HG03139 (cell line): Measurements from ENCODE around the gene POLR3K.

Source experiments
- ATAC-seq: cut with Tn5 transposase; IDR thresholded peaks from one replicate; pipeline ENCODE4 v1.9.1; 2021; ENCODE audit not compliant: unreplicated experiment

Gene POLR3K

DNA sequence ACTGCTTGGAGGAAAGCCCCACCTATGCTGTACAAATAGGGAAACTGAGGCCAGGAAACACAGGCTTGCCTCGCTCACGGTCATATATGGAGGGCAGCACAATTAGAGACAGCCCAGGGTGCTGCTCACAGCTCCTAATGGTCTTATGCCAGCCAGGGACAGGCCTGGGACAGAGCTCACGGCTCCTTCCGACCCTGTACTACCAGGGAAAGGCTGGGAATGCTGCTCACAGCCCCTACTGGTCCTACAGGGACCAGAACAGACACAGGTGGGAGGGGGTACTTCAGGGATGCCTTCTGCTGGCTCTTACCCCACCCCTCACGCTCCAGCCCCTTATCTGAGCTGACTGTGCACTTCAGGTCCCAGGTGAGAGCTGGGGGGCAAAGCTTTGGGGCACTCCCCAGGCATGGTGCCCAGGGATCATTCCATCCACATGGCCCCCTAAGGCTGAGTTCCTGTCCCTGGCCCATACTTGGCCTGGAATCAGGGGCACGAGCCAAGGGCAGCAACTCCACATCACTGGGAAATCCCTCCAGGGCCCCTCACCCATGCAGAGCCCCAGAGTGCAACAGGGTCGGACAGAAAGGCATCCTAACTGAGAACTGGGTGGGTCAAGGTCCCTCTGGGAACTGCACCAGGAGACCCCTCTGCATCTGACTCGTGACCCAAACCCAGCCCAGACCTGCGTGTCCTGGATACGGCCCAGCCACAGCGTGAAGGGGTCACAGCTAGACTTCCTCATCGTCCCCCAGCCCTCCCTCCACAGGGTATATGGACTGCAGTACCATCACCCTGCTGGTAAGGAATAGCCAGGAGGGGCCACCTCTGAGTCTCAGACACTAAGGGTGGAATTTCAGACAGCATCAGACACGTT is 13.1 kb upstream of the POLR3K start:
- no peak for ATAC-seq

DNA sequence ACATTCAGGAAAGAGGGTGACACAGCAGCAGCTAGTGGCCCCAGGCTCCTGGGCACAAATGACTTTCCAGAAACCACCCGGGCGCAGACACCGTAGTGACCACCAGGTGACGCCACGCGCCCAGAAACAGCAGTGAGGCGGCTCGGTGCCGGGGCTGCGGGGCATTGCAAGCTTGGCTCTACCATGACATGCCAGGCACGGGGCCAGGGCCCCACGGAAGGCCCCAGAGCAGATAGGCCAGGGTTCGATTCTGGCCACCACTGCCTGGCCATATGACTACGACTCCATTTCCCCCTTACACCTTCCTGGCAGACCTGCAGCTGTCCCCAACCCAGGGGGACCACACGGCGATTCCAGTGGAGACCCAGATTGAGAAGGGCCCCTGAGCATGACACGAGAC is 12.3 kb upstream of the POLR3K start:
- no peak for ATAC-seq

DNA sequence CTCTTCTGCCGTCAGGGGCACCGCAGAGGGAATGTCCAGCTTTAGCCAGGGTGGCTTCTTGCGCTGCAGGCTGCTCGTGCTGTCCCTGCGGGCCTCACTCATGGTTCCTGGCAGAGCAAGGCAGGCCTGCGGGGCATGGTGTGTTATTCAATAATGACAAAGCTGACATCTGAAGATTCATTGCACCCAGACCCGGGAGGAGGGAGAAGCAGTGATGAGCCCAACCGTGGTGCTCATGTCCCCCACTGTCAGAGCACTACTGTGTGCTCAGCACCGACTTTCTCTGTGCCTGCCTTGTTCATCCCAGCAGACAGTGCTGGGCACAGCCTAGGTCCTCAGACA is 11.5 kb upstream of the POLR3K start:
- ATAC-seq = no peak

DNA sequence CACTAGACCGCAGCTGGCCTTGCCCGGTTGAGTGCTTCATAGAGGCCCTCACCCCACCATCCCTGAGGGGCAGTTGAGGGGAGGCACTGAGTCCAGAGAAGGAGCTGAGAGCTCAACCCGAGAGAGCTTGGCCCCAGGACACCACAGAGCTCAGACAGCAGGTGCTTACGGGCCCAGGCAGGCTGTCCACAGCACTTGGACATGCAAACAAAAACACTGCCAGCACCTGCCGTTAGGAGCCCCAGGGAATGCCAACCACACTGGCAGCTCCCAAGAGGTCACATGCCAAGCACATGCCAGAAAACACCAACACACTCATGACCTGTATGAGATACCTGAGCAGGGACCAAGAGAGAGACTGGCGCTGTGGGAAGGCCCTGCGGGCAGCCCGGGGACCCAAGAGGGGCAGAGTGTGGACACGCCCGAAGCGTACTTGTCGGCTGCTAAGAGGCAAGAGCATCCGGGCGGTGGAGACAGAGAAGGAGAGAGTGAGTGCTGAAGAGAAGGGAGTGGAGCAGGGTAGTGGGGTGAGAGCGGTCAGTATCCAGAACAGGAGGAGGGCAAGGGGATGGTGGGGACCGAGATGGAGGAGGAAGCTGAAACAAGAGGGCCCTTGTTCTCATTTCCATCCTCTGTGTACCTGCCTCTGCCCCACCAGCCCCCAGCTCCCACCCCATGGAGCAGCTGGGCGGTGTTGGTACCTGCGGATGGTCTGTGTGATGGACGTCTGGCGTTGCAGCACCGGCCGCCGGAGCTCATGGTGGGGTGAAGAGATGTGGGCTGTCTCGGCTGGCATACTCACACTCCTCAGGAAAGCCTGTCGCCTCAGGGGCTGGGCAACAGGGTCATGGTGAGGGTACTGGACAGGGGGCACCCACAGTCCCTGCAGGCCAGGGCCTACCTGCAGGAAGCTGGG is 10.8 kb upstream of the POLR3K start:
- no peak for ATAC-seq

DNA sequence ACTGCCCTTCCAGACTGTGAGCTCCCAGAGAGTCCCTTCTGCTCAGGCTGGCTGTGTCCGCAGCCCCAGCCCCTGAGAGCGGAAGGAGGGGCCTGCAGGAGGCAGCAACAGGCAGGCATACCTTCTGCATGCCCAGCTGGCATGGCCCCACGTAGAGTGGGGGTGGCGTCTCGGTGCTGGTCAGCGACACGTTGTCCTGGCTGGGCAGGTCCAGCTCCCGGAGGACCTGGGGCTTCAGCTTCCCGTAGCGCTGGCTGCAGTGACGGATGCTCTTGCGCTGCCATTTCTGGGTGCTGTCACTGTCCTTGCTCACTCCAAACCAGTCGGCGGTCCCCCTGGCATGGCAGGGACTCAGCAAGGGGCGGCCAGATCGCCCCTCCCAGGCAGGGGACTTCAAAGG is 10.1 kb upstream of the POLR3K start:
- no peak for ATAC-seq

DNA sequence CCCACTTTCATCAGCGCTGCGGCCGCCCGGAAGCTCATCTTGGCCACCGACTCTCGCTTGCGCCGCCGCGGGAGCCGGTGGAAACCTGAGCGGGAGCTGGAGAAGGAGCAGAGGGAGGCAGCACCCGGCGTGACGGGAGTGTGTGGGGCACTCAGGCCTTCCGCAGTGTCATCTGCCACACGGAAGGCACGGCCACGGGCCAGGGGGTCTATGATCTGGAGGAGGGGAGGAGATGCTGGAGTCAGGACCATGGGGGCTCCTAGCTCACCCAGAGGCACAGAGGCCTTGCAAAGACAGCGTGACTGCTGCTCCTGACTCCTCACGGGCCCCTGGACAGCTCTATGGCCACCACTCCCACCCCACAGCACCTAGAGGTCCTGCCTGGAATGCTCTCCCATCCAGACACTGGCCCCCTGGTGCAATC is 9.6 kb upstream of the POLR3K start:
- no peak for ATAC-seq

DNA sequence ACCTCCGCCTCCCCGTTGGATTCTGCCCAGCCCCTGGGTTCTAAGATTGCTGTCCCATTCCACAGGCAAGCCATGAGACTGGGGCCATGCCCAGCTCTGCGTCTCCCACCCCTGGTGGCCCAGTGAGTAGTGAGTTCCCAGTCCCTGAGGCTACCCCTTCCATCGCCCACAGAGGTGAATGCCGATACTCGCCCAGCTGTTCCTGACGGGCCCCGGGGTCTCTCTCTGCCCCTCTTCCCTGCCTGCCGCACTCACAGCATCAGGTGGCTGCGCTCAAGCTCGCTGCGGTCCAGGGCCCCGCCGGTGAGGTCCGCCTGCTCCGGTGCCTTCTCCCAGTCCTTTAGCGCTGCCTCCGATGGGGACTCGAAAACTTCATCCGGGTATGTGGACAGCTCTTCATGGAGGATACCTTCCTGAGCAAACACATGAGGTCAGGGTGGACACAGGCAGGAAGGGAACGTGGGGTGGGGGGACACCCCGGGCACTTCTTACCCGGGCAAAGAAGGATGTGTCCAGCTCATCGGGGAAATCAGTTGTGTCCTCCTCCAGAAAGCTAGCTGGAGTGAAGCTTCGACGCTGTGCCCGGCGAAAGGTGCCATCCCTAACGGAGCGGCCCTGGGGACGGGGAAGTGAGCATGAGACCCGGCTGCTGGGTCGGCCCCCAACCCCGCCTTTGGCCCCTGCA is 9.0 kb upstream of the POLR3K start:
- ATAC-seq = no peak

DNA sequence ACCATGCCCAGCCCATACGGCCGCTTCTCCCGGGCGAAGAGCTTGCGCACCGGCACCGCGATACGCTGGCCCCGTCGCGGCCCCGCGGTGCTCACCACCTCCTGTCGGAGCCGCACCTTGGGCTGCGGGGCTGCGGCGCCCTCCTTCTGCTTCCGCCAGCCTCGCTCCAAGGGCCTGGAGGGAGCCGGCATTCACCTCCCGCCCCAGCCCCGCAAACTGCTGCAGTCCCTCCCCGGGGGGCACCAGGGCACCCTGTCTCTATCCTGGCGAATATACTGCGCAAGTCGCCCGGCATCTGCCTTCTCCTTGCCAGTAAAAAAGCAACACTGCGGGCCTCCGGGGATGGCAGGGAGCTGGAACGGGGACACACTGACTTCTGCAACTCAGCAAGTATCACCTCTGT is 8.5 kb upstream of the POLR3K start:
- ATAC-seq = no peak

DNA sequence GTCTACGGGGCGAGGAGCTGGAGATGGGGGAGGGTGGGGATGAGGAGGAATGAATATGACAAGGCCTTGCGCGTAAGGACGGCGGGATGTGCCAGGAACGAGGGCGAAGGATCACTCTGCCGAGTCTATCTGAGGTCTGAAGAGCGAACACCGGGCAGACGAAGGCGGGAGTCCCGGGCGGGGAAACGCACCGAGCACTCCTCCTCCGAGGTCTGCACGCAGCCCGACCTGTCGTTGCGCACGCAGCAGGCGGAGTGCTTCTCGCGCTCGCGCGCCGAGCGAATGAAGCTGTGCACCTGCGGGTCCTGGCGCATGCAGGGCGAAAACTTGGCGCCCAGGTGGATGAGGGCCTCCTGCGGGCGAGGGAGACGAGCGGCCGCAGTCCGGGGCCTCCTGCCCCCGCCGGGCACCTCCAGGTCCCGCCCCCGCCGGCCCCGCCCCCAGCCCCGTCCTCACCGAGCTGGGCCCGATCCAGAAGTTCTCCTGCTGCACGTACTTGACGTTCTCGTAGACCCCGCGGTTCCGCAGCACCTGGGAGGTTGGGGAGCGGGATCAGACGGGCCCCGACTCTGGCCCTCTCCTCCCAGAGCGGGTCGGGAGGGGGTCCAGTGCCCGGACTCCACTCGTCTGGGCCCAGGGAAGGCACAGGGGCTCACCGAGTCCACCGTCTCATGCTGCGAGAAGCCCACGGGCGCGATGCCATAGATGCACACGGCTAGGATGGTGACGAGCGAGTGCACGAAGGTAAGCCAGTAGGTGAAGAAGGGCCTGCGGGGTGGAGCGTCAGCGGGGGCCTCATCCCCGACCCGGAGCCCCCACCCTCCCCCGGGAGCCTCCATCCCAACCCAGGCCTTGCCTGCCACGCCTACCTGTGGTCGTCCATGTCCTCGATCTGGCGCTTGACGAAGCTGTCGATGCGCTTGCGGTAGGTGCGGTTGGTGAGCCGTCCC is 7.8 kb upstream of the POLR3K start:
- ATAC-seq = no peak

DNA sequence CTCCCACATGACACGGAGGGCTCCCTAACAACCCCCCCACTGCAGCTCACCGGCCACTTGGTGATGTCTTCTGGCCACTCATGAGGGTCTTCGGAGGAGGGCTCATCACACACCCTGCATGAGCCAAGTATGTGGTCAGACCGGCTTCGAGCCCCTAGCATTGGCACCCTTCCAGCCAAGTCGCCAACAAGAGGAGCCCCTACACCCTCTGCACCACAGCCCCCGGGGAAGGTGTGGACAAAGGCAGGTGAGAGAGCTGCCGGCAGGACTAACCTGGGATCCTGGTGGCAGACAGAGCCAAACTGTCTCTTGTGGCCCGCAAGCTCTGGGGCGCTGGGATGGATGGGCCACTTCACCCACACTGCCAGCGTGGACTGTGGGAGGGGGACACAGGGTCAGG is 6.8 kb upstream of the POLR3K start:
- no peak for ATAC-seq

DNA sequence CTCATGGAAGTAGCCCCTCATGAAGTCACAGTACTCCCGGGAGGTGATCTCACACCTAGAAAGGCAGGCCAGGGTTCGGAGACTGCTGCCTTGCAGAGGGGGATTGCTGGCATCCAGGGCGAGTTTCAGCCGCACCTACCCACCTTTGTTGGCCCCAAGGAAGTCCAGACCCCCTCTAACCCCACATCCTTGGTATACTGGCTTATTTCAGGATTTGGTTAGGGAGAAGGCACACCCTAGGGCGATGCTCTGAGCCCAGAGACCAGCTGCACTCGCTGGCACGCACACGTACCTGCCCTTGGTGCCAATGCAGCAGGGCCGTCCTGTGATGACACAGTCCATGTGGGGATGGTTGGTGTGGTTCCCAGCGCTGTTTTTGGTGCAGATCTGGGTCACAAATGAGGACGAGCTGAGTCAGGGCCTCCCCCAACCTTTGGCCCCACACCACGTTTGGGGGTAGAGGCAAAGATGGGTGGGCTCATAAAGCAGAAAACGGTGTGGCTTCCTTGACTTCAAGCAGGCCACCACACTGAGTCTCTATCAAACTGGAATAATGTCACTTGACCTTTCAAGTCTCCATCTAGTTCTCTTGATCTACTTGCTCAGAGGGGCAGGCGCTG is 6.1 kb upstream of the POLR3K start:
- no peak for ATAC-seq

DNA sequence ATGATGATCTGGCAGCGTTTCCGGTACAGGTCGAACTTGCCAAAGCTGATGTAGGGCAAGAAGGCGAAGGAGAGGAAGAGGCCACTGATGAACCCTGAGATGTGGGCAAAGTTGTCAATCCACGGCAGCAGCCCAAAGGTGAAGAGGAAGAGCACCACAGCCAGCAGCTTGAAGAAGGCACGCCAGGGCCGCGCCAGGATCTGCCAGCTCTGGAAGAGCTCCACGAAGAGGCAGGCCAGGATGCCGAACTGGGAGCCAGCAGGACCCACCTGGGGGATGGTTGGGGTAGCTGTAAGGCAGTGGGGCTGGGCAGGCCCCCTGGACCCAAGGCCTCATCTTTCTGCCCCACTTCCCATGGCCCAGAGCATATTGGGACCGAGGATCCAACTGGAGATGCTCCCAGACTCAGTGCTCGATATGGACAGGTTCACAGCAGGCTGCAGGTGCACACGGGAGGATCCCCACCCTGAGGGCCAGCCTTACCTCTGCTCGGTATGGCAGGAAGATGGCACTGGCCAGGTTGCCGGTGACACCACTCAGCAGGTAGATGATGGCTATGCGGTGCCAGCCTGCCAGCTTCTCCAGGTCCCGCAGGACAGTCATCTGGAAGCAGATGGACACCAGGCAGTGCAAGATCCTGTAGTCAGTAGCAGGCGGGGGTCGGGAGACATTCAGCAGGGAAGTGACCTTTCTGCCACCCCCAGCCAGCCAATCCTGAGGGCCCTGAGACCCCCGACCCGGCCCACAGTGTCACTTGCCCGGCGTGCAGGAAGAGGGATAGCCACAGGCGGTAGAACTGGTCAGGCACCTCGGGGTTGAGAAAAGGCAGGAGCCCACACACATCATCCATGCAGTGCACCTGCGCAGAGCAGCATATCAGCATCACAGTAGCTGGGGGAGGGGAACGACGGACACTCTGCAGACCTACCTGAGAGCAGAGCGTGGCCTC is 5.4 kb upstream of the POLR3K start:
- ATAC-seq = no peak

DNA sequence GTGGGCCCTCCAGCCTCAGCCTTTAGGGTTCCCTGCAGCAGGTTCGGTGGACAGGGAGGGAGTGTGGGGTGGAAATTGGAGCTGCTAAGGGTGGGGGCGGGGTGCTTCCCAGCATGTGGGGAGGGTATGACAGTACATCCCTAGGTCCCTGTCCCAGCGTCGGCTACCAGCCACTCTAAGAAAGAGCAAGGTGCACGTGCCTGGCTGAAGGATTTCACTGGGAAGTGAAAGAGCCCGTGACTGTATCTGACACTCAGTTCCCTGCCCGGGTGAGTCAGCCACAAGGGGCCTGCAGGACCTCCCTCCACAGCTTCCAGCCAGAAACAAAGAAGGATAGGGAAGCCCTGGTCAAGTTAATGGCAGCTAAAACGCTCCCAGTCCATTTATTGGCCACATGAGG is 4.3 kb upstream of the POLR3K start:
- ATAC-seq = no peak

DNA sequence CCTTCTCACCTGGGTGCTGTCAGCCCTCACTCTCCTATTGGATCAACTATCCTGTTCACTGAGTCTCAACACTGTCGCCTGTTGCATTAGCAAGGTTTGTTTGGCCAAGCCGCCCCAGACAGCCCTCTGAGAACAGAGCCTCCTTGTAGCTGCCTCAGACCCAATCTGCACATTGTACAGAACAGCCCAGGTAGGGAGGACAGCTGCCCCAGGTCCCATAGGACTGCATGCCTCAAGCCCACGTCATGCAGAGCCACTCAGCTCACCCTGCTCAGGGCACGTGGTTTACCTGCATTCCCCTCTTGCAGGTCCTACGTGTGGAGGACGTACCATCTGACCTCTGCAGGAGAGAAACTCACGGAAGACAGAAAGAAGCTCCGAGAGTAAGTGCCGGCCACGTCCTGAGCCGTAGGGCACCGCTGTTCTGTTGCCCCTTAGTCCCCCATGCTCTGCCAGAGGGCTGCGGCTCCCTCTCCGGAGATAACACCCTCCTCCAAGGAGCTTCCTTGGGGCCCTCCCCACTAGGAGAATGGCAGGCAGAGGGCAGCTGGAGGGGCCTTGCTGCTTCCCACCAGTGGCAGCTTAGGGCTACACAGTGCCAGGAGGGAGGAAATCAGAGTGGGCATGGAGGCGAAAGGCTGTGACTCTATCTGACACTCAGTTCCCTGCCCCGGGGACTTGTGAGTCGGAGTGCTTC is 3.0 kb upstream of the POLR3K start:
- ATAC-seq = no peak

DNA sequence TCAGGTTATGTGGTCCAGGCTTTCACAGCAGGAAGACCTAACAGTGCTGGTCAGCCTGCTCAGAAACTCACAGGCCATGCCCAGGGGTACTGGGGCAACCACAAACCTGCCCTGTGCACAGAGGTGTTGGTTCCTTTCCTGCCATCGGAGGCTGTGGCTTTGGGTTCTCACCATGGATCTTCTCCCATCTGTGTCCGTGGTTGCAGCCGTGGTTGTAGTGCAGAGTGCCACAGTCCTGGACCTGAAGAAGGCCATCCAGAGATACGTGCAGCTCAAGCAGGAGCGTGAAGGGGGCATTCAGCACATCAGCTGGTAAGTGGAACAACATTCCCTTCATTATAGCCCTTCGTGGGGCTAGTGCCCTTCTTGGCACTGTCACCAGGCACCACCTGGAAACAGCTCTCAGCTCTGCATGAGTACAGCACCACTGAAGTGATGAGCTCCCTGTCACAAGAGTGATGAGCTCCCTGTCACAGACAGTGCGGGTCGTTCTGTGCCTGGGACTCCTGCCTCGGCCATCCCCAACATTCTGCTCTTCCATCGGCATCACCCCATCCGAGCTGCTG is 2.2 kb upstream of the POLR3K start:
- no peak for ATAC-seq

DNA sequence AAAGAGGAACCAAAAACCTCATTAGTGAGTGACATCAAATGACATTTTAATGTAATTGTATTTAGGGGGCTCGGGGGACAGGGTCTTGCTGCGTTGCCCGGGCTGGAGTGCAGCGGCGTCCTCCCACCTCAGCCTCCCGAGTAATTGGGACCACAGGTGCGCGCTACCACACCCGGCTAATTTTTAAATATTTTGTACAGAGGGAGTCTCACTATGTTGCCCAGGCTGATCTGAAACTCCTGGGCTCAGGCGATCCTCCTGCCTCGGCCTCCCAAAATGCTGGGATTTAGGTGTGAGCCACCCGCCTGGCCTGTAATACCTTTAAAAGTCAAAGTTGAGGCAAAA is 801 bp upstream of the POLR3K start:
- ATAC-seq = no peak

DNA sequence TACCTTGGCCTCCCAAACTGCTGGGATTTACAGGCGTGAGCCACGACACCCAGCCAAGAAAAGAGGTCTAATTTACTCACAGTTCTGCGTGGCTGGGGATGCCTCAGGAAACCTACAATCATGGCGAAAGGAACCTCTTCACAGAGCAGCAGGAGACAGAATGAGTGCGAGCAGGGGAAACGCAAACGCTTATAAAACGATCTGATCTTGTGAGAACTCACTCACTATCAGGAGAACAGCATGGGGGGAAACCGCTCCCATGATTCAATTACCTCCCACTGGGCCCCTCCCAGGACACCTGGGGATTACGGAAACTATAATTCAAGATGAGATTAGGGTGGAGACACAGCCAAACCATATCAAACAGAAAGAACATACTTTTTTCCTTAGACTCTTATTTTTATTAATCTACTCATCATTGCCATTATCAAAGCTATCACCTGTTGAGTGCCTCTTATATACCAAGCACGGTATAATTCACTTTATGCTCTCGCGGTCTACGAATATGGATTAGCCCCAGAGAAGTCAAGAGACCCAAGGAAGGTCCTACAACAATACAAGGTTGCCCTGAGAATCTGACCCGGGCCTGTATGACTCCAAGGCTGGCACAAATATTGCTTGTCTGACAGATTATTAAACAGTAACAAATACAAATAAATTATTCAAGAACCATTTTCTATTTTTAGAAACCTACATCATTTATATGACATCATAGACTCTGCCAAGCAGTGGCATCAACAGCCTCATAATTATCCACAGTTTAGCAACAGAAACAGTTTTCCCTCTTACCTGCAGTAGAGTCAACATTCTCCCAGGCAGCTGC is 2.4 kb downstream of the POLR3K start:
- no peak for ATAC-seq
